Esophagus squamous epithelium (tissue), 5 donors: ENCODE results near the gene ZNF608. TPM values are rescaled to one million over a fixed set of nuclear protein-coding genes. Genes with fewer than 3 reads are reported as not detected.

Experiments used
- DNase-seq: peaks from one replicate; lab custom pipeline; 2025; lab: John Stamatoyannopoulos, UW
- H3K27ac ChIP-seq, 4 donors: fragments of 200-600 bp; sonication (generic); one replicate each; pipeline ENCODE4 v1.5.1; 2016 to 2019; ENCODE audit warnings: mild to moderate bottlenecking in 1 of 4
- H3K27me3 ChIP-seq, 4 donors: fragments of 200-600 bp; sonication (generic); 1 replicate in 3 of 4; 2 replicates in 1 of 4; pipeline versions ENCODE4 v1.5.1 to v1.6.0; 2017 to 2021; ENCODE audit warnings: antibody characterized with exemption in 1 of 4
- H3K36me3 ChIP-seq, 3 donors: fragments of 200-600 bp; sonication (generic); one replicate each; pipeline ENCODE4 v1.5.1; 2016 to 2019
- H3K4me1 ChIP-seq, 3 donors: fragments of 200-600 bp; sonication (generic); one replicate each; pipeline ENCODE4 v1.5.1; 2017 to 2019
- H3K4me3 ChIP-seq, 4 donors: fragments of 200-600 bp; sonication (generic); 1 replicate in 3 of 4; 2 replicates in 1 of 4; pipeline ENCODE4 v1.5.1; 2016 to 2019; ENCODE audit warnings: mild to moderate bottlenecking in 2 of 4, moderate library complexity in 1 of 4
- H3K9me3 ChIP-seq, 3 donors: fragments of 200-600 bp; sonication (generic); one replicate each; pipeline ENCODE4 v1.5.1; 2016 to 2019
- POLR2A ChIP-seq, 4 donors: fragments of 450-650 bp; IDR thresholded peaks; one replicate each; pipeline ENCODE4 v1.6.1; 2017; ENCODE audit warnings: antibody characterized with exemption in 4 of 4, mild to moderate bottlenecking in 4 of 4, moderate library complexity in 3 of 4
- WGBS, 2 donors: methylation state at CpG; one replicate each; pipeline ENCODE4 v1.1.5; 2018; 5-methylcytosine and 5-hydroxymethylcytosine counted together
- intact Hi-C: fragments of 100-400 bp; cut with DNase I; formaldehyde crosslinking; loops from one replicate; pipeline ENCODE4 v1.15.0; 2022
- total RNA-seq, 4 donors: library from RNA; depleted of rRNA; stranded (reverse); fragments of >200 nt; gene quantifications; one replicate each; pipeline ENCODE4 v1.1.0, GENCODE V29; 2016
- TF ChIP-seq, protein P1 (sequence below), 6 experiments: fragments of 450-650 bp in 4 of 6; fragments of 200-600 bp in 2 of 6; sonication (generic) in 2 of 6; IDR thresholded peaks; one replicate each; pipeline ENCODE4 v1.5.1; 2016 to 2019; ENCODE audit warnings: antibody characterized with exemption in 6 of 6, mild to moderate bottlenecking in 4 of 6, moderate library complexity in 4 of 6
- donor health status: DM: yes; HTN: yes; CAD: no.

ZNF608 gene
- total RNA-seq, 4 donors from 2014 or later, result 5.8 to 25.7 (median 10.4) TPM

DNA sequence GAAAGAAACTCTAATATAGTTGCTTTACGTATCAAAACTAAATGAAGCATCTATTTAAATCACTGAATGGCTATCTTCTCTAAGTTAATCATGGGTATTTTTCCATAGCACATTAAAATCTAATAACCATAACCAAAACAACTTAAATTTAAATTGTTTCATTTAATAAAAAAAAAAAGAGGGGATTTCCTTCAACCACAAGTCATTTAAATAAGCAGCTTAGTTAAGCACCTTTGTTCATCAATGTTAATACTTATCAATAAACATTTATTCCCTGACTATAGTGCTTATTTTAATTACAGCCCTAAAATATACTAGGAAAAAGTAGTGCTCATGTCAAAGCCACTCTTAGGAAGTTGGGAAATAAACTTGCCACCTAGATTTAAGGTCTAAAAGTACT lies 30.3 kb downstream of the ZNF608 start:
- 87 to 97% methylated on average over 1 of the region's 1 CpG for WGBS, 2 donors
- Histone ChIP-seq H3K9me3 (no peaks in the 10 kb centered on the region), H3K27ac (no peak overlapping the region), H3K4me1 (peaks cover 0 to 26% (median 11%) of the 10 kb centered on the region in 3 donors), H3K4me3 (no peak overlapping the region), H3K27me3 (no peaks in the 10 kb centered on the region), H3K36me3 (no peaks in the 10 kb centered on the region)
- TF ChIP-seq POLR2A (IDR thresholded peaks at IDR 0.05), result no peak
- TF ChIP-seq, protein P1, sequence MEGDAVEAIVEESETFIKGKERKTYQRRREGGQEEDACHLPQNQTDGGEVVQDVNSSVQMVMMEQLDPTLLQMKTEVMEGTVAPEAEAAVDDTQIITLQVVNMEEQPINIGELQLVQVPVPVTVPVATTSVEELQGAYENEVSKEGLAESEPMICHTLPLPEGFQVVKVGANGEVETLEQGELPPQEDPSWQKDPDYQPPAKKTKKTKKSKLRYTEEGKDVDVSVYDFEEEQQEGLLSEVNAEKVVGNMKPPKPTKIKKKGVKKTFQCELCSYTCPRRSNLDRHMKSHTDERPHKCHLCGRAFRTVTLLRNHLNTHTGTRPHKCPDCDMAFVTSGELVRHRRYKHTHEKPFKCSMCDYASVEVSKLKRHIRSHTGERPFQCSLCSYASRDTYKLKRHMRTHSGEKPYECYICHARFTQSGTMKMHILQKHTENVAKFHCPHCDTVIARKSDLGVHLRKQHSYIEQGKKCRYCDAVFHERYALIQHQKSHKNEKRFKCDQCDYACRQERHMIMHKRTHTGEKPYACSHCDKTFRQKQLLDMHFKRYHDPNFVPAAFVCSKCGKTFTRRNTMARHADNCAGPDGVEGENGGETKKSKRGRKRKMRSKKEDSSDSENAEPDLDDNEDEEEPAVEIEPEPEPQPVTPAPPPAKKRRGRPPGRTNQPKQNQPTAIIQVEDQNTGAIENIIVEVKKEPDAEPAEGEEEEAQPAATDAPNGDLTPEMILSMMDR (IDR thresholded peaks at IDR 0.05), result no peak
- intact Hi-C loops, result no loop called here
- no peak for DNase-seq

DNA sequence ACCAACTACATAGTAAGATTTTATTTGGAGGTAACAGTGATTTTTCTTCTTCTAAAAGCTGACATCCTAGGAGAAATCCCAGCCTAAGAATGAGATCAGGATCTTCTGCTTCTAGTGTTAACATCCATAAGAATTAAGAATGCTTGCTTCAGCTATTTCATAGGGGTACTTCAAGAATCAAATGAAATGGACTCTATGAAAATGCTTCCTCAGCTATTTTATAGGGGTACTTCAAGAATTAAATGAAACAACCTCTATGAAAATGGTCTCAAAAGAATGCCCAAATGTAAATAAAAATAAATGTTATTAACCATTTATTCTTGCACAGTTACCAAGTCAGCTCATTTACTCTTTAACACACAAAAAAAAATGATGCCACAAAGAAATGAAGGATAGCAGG lies 31.5 kb downstream of the ZNF608 start:
- no peaks in the 10 kb centered on the region for H3K36me3 ChIP-seq
- TF ChIP-seq, protein P1 (IDR thresholded peaks at IDR 0.05), result no peak
- no peak for TF ChIP-seq POLR2A (IDR thresholded peaks at IDR 0.05)
- no peak for DNase-seq
- peaks cover 0 to 24% (median 11%) of the 10 kb centered on the region in 3 donors for H3K4me1 ChIP-seq
- H3K9me3 ChIP-seq, result no peaks in the 10 kb centered on the region
- H3K27ac ChIP-seq, result no peak overlapping the region
- no peak overlapping the region for H3K4me3 ChIP-seq
- intact Hi-C loops, result no loop called here
- H3K27me3 ChIP-seq, result no peaks in the 10 kb centered on the region

DNA sequence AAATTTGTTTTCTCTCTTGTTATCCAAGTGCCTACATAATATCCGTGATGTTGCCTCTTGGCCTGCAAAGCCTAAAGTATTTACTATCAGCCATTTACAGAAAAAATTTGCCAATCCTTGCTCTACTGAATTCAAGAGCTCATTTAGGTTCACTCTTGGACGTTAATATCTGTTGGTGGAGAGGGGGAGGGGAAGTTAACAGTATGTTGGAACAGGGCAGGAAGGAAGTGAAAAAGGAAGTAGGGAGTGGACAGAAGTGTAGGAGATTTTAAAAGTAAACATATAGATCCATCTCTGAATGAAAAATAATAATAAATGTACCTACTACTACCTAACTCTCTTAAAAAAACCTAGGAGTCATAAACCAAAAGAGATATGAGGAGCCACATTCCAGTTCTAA lies 32.8 kb downstream of the ZNF608 start:
- Histone ChIP-seq H3K9me3 (no peaks in the 10 kb centered on the region), H3K27ac (no peak overlapping the region), H3K36me3 (no peaks in the 10 kb centered on the region), H3K4me1 (peaks cover 0 to 21% (median 15%) of the 10 kb centered on the region in 3 donors), H3K27me3 (no peaks in the 10 kb centered on the region), H3K4me3 (no peak overlapping the region)
- 75 to 78% methylated on average over 2 of the region's 2 CpGs for WGBS, 2 donors
- no peak for DNase-seq
- intact Hi-C loops, result no loop called here
- TF ChIP-seq POLR2A (IDR thresholded peaks at IDR 0.05), result no peak
- TF ChIP-seq, protein P1 (IDR thresholded peaks at IDR 0.05), result no peak

DNA sequence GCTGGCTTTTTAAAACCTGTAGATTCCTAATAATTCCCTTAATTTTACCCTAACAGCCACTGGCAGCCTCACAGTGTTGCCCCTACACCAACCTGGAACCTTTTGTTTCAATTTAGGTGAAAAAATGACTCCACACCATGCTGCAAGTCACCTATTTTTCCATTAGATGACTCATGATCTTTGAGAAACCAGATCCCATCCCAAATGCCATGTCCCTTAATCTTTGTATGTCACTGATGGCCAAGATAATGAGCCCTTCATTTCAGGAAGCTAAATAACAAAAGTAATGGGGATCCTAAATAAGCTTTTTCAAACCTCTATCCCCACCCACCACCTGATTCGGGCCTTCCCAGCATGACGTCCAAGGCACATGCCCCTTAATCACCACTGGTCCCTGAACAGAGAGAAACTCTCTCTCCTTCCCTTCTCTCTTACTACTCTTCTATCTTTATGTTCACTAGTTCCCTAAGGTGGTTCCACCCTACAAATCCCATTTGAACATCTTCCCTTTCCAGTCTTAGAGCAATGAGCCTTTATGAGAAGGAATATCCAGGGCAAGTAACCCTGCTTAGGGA lies 33.6 kb downstream of the ZNF608 start:
- H3K4me3 ChIP-seq, result no peak overlapping the region
- H3K9me3 ChIP-seq, result no peaks in the 10 kb centered on the region
- H3K27me3 ChIP-seq, result no peaks in the 10 kb centered on the region
- no peak for DNase-seq
- intact Hi-C loops, result no loop called here
- TF ChIP-seq, protein P1 (IDR thresholded peaks at IDR 0.05), result no peak
- TF ChIP-seq POLR2A (IDR thresholded peaks at IDR 0.05), result no peak
- WGBS, 2 donors, result 75 to 89% methylated on average over 2 of the region's 2 CpGs
- no peaks in the 10 kb centered on the region for H3K36me3 ChIP-seq
- no peak overlapping the region for H3K27ac ChIP-seq
- H3K4me1 ChIP-seq, result peaks cover 0 to 21% (median 11%) of the 10 kb centered on the region in 3 donors

DNA sequence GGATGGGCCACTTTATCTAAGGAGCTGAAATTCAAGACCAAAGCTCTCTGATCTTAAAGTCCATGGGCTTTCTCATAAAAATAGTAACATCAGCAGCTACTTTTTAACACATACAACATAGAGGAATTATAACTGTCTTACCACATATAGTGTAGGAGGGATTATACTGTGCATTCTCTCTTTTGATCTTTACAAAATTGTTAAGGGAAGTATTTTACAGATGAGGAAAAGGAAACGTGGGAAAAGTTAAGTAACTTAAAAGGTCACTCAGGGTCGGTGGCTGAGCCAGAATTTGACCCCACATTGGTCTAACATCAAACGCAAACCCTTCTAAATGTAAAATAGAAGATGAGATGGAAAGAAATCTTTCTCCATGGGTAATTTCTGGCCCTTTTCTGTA lies 38.4 kb downstream of the ZNF608 start:
- intact Hi-C loops, result no loop called here
- Histone ChIP-seq H3K27me3 (no peaks in the 10 kb centered on the region), H3K9me3 (no peaks in the 10 kb centered on the region), H3K36me3 (no peaks in the 10 kb centered on the region), H3K4me1 (peaks cover 13 to 62% (median 18%) of the 10 kb centered on the region in 3 donors), H3K27ac (no peak overlapping the region), H3K4me3 (no peak overlapping the region)
- WGBS, 2 donors, result 52% methylated on average over 3 of the region's 3 CpGs
- no peak for TF ChIP-seq POLR2A (IDR thresholded peaks at IDR 0.05)
- TF ChIP-seq, protein P1 (IDR thresholded peaks at IDR 0.05), result no peak
- no peak for DNase-seq
